Measurements from ENCODE around the gene IGFL2. TPM values are rescaled to one million over a fixed set of nuclear protein-coding genes. Genes with fewer than 3 reads are reported as not detected.
A peak's percentile ranks its signal among the peaks of the same experiment; 100 is the strongest.

Gene IGFL2
- total and polyA plus RNA-seq, 9 of the 15 experiments (the other 6 are each of a cell fraction or from before 2014, with no cell fraction given) = 0.42 to 1.7 (median 0.75) TPM; not detected in 2

DNA sequence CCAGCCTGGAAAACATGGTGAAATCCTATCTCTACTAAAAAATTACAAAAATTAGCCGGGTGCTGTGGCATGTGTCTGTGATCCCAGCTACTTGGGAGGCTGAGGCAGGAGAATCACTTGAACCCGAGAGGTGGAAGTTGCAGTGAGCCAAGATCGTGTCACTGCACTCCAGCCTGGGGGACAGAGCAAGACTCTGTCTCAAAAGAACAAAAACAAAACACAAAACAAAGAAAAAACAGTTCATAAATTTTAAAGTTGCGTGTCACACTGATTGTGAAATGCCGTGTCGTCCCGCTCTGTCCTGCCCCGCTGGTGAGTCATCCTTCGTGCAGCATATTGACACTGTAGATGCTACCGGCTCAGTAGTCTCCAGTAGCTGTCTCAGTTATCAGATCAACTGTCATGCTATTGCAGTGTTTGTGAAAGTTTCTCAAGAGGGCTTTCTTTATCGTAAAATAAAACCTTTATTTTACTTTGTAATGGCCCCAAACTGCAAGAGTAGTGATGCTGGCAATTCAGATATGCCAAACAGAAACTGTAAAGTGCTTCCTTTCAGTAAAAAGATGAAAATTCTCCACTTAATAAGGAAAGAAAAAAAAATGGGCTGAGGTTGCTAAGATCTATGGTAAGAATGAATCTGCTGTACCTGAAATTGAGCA is 45.1 kb downstream of the IGFL2 start (continued):
- TF ChIP-seq, protein P1, sequence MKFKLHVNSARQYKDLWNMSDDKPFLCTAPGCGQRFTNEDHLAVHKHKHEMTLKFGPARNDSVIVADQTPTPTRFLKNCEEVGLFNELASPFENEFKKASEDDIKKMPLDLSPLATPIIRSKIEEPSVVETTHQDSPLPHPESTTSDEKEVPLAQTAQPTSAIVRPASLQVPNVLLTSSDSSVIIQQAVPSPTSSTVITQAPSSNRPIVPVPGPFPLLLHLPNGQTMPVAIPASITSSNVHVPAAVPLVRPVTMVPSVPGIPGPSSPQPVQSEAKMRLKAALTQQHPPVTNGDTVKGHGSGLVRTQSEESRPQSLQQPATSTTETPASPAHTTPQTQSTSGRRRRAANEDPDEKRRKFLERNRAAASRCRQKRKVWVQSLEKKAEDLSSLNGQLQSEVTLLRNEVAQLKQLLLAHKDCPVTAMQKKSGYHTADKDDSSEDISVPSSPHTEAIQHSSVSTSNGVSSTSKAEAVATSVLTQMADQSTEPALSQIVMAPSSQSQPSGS (CRISPR knock-in tag; IDR thresholded peaks at IDR 0.05) = no peak
- no peak for TF ChIP-seq ZBED1 (IDR thresholded peaks at IDR 0.05)
- TF ChIP-seq, protein P2, sequence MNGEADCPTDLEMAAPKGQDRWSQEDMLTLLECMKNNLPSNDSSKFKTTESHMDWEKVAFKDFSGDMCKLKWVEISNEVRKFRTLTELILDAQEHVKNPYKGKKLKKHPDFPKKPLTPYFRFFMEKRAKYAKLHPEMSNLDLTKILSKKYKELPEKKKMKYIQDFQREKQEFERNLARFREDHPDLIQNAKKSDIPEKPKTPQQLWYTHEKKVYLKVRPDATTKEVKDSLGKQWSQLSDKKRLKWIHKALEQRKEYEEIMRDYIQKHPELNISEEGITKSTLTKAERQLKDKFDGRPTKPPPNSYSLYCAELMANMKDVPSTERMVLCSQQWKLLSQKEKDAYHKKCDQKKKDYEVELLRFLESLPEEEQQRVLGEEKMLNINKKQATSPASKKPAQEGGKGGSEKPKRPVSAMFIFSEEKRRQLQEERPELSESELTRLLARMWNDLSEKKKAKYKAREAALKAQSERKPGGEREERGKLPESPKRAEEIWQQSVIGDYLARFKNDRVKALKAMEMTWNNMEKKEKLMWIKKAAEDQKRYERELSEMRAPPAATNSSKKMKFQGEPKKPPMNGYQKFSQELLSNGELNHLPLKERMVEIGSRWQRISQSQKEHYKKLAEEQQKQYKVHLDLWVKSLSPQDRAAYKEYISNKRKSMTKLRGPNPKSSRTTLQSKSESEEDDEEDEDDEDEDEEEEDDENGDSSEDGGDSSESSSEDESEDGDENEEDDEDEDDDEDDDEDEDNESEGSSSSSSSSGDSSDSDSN (IDR thresholded peaks at IDR 0.05; ENCODE audit: borderline replicate concordance in 1 of 2, low read depth in 2 of 2, low read length in 2 of 2) = no peak
- TF ChIP-seq, protein P3, sequence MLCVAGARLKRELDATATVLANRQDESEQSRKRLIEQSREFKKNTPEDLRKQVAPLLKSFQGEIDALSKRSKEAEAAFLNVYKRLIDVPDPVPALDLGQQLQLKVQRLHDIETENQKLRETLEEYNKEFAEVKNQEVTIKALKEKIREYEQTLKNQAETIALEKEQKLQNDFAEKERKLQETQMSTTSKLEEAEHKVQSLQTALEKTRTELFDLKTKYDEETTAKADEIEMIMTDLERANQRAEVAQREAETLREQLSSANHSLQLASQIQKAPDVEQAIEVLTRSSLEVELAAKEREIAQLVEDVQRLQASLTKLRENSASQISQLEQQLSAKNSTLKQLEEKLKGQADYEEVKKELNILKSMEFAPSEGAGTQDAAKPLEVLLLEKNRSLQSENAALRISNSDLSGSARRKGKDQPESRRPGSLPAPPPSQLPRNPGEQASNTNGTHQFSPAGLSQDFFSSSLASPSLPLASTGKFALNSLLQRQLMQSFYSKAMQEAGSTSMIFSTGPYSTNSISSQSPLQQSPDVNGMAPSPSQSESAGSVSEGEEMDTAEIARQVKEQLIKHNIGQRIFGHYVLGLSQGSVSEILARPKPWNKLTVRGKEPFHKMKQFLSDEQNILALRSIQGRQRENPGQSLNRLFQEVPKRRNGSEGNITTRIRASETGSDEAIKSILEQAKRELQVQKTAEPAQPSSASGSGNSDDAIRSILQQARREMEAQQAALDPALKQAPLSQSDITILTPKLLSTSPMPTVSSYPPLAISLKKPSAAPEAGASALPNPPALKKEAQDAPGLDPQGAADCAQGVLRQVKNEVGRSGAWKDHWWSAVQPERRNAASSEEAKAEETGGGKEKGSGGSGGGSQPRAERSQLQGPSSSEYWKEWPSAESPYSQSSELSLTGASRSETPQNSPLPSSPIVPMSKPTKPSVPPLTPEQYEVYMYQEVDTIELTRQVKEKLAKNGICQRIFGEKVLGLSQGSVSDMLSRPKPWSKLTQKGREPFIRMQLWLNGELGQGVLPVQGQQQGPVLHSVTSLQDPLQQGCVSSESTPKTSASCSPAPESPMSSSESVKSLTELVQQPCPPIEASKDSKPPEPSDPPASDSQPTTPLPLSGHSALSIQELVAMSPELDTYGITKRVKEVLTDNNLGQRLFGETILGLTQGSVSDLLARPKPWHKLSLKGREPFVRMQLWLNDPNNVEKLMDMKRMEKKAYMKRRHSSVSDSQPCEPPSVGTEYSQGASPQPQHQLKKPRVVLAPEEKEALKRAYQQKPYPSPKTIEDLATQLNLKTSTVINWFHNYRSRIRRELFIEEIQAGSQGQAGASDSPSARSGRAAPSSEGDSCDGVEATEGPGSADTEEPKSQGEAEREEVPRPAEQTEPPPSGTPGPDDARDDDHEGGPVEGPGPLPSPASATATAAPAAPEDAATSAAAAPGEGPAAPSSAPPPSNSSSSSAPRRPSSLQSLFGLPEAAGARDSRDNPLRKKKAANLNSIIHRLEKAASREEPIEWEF (CRISPR knock-in tag; IDR thresholded peaks at IDR 0.05) = no peak
- TF ChIP-seq ZNF75A (CRISPR knock-in tag; IDR thresholded peaks at IDR 0.05) = peak; percentile 56; the same call in 1 of the 2 replicates
- TF ChIP-seq ZNF507 (tag; conservative IDR thresholded peaks at IDR 0.05) = no peak
- TF ChIP-seq FOXK2 (conservative IDR thresholded peaks at IDR 0.05 in 1 of 2, IDR thresholded peaks at IDR 0.05 in 1 of 2; ENCODE audit: low read depth in 2 of 2) = peak; percentile 94 to 96
- TF ChIP-seq, protein P4, sequence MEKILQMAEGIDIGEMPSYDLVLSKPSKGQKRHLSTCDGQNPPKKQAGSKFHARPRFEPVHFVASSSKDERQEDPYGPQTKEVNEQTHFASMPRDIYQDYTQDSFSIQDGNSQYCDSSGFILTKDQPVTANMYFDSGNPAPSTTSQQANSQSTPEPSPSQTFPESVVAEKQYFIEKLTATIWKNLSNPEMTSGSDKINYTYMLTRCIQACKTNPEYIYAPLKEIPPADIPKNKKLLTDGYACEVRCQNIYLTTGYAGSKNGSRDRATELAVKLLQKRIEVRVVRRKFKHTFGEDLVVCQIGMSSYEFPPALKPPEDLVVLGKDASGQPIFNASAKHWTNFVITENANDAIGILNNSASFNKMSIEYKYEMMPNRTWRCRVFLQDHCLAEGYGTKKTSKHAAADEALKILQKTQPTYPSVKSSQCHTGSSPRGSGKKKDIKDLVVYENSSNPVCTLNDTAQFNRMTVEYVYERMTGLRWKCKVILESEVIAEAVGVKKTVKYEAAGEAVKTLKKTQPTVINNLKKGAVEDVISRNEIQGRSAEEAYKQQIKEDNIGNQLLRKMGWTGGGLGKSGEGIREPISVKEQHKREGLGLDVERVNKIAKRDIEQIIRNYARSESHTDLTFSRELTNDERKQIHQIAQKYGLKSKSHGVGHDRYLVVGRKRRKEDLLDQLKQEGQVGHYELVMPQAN (IDR thresholded peaks at IDR 0.05; ENCODE audit: borderline replicate concordance) = no peak
- TF ChIP-seq, protein P5, sequence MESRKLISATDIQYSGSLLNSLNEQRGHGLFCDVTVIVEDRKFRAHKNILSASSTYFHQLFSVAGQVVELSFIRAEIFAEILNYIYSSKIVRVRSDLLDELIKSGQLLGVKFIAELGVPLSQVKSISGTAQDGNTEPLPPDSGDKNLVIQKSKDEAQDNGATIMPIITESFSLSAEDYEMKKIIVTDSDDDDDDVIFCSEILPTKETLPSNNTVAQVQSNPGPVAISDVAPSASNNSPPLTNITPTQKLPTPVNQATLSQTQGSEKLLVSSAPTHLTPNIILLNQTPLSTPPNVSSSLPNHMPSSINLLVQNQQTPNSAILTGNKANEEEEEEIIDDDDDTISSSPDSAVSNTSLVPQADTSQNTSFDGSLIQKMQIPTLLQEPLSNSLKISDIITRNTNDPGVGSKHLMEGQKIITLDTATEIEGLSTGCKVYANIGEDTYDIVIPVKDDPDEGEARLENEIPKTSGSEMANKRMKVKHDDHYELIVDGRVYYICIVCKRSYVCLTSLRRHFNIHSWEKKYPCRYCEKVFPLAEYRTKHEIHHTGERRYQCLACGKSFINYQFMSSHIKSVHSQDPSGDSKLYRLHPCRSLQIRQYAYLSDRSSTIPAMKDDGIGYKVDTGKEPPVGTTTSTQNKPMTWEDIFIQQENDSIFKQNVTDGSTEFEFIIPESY (CRISPR knock-in tag; IDR thresholded peaks at IDR 0.05) = no peak
- no peak for TF ChIP-seq CHD1 (IDR thresholded peaks at IDR 0.05; ENCODE audit: low read length)

Measured in K562 (cell line).